Osteocyte (in vitro differentiated cells): Measurements from ENCODE around the gene SMIM45.

ENCODE experiments used
- DNase-seq: peaks from one replicate; pipeline ENCODE4 v3.0.0; 2021; ENCODE audit warnings: mixed read lengths; ENCODE audit not compliant: unreplicated experiment; ENCODE audit errors: extremely low spot score
- H3K27ac Mint-ChIP-seq: one replicate; pipeline ENCODE4 v1.8.0; 2021; ENCODE audit warnings: mild to moderate bottlenecking, mixed read lengths; ENCODE audit not compliant: unreplicated experiment
- H3K27me3 Mint-ChIP-seq: one replicate; pipeline ENCODE4 v1.8.0; 2021; ENCODE audit warnings: mixed read lengths; ENCODE audit not compliant: unreplicated experiment
- H3K36me3 Mint-ChIP-seq: one replicate; pipeline ENCODE4 v1.8.0; 2021; ENCODE audit warnings: mixed read lengths; ENCODE audit not compliant: unreplicated experiment
- H3K4me1 Mint-ChIP-seq: one replicate; pipeline ENCODE4 v1.8.0; 2021; ENCODE audit warnings: mixed read lengths; ENCODE audit not compliant: unreplicated experiment
- H3K4me3 Mint-ChIP-seq: one replicate; pipeline ENCODE4 v1.8.0; 2021; ENCODE audit warnings: mild to moderate bottlenecking, moderate library complexity, mixed read lengths; ENCODE audit not compliant: unreplicated experiment
- H3K9me3 Mint-ChIP-seq: one replicate; pipeline ENCODE4 v1.8.0; 2021; ENCODE audit warnings: mixed read lengths; ENCODE audit not compliant: unreplicated experiment
- CTCF ChIP-seq: fragments of 200-600 bp; sonication (generic); IDR thresholded peaks from 2 replicates; pipeline ENCODE4 v1.5.0; 2021; ENCODE audit warnings: antibody characterized with exemption, mild to moderate bottlenecking, moderate library complexity

SMIM45 gene

GRCh38 chr22:41974691-41975290 is 22.8 kb downstream of the SMIM45 start:
- Mint-ChIP-seq H3K4me1 (peaks cover 3% of the 10 kb centered on the region), H3K4me3 (peak overlapping the region; percentile 8), H3K27me3 (peaks cover 54% of the 10 kb centered on the region), H3K9me3 (no peaks in the 10 kb centered on the region), H3K36me3 (no peaks in the 10 kb centered on the region), H3K27ac (no peak overlapping the region)
- TF ChIP-seq CTCF, result no peak
- no peak for DNase-seq

- DNase-seq, result no peak
- Mint-ChIP-seq H3K27me3 (peaks cover 54% of the 10 kb centered on the region), H3K36me3 (no peaks in the 10 kb centered on the region), H3K4me3 (peak overlapping the region; percentile 65), H3K4me1 (peaks cover 3% of the 10 kb centered on the region), H3K9me3 (no peaks in the 10 kb centered on the region), H3K27ac (no peak overlapping the region)
- TF ChIP-seq CTCF, result no peak
Measured at GRCh38 chr22:41975299-41976069, 23.5 kb downstream of the SMIM45 start.

DNA sequence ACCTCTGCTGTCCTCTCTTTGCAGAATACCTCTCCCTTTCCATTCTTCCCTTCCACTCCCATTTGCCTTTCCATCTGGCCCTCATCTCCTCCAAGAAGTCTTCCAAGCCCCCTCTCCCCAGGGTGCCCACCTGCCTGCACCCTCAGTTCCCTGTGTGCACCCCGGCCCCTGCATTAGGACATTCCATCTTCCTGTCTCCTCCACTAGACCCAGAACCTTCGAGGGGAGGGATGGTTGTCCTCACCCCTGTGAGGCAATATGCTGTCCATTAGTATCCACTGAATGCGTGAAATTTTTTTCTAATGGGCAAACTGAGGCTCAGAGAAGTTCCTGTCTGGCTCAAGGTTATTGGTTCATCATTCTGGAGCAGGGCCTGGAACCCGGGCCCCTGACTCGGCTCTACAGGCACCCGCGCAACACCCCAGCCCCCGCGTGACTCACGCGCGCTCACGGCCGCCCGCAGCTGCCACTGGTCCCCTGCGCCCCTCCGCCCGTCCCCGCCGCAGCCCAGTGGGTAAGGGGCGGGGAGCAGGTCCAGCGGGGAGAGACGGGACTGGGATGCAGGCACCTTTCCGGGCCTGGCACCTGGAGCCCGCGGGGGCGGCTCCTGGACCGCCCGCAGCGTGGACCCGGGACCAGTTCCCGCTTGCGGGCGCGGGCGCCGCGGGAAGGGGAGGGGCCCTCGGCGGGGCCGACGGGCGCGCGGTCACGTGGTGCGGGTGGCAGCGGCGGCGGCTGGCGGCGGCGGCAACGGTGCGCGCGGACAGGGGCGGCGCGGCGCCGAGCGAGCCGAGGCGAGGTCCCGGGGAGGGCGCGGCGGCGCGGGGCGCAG is 24.3 kb downstream of the SMIM45 start:
- DNase-seq, result no peak
- Mint-ChIP-seq H3K4me1 (peaks cover 3% of the 10 kb centered on the region), H3K36me3 (no peaks in the 10 kb centered on the region), H3K27me3 (peaks cover 54% of the 10 kb centered on the region), H3K27ac (no peak overlapping the region), H3K4me3 (peak overlapping the region; percentile 65), H3K9me3 (no peaks in the 10 kb centered on the region)
- no peak for TF ChIP-seq CTCF

- no peak for TF ChIP-seq CTCF
- H3K4me3 Mint-ChIP-seq, result peak overlapping the region; percentile 32
- H3K36me3 Mint-ChIP-seq, result no peaks in the 10 kb centered on the region
- H3K27ac Mint-ChIP-seq, result no peak overlapping the region
- H3K4me1 Mint-ChIP-seq, result peaks cover 3% of the 10 kb centered on the region
- no peaks in the 10 kb centered on the region for H3K9me3 Mint-ChIP-seq
- peaks cover 51% of the 10 kb centered on the region for H3K27me3 Mint-ChIP-seq
- no peak for DNase-seq
Measured at GRCh38 chr22:41976961-41977566, 25.1 kb downstream of the SMIM45 start.
